Urothelium cell line (cell line): Measurements from ENCODE around the gene SPDYE2B.
A peak's percentile ranks its signal among the peaks of the same experiment; 100 is the strongest.
"Not testable (repeated sequence)": the region's sequence is repeated elsewhere in the genome, so short reads cannot be mapped to it uniquely, and the experiment has no call there.

Experiments used
- DNase-seq: peaks from one replicate; pipeline ENCODE4 v3.0.0; 2011; ENCODE audit warnings: low spot score, mixed read lengths
- FAIRE-seq: peaks from 2 replicates; lab custom pipeline; 2011; peaks lifted over from hg19 to GRCh38; lab: Jason Lieb, UNC

The SPDYE2B gene

DNA sequence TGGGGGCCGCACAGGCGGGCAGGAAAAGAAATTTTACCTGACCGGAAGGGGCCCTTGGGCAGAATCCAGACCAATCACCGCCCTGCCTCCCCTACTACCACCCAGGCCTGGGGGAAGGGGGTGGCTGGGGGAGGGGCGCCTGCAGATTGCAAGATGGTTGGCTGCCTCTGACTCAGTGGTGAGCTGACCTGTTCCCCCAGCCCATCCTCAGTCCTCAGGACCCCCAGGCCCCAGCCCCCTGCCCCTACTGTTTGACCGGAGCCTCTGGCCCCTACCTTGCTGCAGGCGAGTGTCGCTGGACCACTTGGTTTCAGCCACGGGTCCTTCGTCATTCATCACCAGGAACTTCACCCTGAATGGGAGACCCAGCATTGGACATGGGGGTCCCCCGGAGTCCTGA, 11.3 kb upstream of the SPDYE2B start:
- DNase-seq, FAIRE-seq: not testable (repeated sequence)

DNA sequence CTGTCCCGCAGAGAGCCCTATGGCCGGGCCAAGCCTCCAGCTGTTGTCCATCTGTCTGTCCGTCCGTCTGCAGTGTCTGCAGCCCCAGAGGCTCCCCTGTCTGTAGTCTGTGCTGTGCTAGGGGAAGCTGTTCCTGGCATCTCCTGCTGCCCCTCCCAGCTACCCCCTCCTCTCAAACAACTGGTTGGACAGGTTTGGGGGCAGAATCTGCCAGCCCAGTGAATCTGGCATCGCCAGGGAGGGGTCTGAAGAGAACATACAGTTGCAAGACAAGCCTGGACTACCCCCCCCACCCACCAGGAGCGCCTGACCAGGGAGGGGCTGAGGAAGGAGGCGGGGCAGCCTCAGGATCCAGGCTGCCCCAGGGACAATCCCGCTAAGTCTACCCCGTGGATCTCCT, 7.4 kb upstream of the SPDYE2B start, which contains the start of gene UPK3BL1:
Gene UPK3BL1, minus strand, starts transcription at position 101 of the 400 bp plus-strand sequence. Its CDS starts 50 bp downstream, at position 51.
- not testable (repeated sequence) for DNase-seq, FAIRE-seq

DNA sequence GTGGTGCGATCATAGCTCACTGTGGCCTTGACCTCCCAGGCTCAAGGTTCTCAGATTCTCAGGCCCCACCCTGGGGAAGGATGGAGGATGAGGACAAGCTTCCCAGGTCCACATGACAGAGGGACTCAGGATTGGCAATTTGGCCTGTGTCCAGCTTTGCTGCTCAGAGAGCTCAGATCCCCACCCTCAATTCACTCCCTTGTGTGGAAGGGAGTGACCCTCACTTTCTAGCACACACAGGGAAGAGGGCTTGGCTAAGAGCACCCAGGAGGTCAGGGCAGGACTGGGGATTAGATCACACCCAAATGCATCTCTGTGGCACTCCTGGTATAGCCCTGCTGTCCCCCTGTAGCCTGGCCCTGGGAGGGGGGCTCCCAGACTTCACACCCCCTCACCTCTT, 6.7 kb upstream of the SPDYE2B start:
- not testable (repeated sequence) for DNase-seq, FAIRE-seq

DNA sequence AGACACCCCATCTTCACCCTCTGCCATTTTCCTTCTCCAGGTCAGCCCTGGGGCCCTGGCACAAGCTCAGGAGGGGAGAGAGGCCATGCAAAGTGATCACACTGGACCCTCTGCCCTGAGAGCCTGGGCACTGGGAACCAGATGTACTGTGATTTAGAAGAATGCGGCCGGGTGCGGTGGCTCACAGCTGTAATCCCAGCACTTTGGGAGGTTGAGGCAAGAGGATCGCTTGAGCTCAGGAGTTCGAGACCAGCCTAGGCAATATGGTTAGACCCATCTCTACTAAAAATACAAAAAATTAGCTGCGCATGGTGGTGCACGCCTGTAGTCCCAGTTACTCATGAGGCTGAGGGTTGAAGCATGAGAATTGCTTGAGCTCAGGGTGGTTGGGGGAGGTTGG, 2.3 kb upstream of the SPDYE2B start:
- not testable (repeated sequence) for FAIRE-seq

DNA sequence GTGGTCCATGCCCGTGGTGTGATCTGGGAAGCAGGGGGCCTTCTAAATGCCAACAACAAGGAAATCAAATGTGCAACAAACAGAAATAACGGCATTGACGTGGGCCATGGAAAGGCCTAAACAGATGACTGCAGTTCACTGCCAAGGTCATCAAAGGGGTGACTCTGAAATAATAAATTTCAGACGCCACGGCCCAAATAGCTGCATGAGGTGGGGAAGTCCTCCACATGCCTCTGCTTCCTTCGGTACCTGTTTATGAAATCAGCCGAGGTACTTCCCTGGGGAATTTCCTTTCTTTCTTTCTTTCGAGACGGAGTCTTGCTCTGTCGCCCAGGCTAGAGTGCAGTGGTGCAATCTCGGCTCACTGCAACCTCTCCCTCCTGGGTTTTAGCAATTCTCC, 14.6 kb downstream of the SPDYE2B start:
- DNase-seq, FAIRE-seq: not testable (repeated sequence)

More for the DNA sequence above, 2.3 kb upstream of the SPDYE2B start:
- DNase-seq = not testable (repeated sequence)

DNA sequence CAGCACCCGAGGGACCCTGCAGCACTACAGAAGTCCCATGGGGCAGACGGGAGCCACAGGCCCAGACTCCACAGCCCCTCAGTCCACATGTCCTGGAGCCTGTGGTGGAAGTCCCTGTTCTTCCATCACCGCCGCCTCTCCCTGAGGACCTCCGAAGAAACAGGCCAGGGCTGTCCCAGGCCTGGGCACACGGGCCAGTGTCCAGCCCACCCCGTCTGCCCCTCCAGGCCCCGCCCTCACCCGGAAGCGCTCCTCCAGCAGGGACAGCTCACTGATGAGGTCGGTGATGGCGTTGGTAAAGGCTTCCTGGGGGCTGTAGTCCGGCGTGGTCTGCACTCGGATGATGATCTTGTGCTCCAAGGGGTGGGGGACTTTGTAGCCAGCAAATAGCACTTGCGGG, 16.7 kb downstream of the SPDYE2B start:
- DNase-seq, FAIRE-seq: not testable (repeated sequence)

DNA sequence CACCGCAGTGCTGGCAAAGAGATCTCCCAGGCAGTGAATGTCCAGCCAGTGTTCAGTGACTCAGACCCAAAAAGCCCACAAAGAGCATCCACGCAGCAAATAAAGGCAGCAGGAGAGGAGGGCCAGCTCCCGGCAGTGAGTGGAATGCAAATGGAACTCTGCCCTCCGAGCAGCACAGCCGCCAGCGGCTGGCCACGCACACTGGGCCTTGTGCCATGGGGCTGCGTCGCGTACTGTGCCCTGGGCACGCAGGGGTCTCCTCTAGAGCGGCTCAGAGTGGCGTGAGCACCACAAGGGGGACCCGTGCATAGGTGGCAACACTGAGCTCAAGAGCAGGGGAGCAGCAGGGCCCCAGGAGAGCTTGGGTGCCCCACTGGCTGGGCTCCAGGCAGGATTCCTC, 17.4 kb downstream of the SPDYE2B start:
- FAIRE-seq = not testable (repeated sequence)

DNA sequence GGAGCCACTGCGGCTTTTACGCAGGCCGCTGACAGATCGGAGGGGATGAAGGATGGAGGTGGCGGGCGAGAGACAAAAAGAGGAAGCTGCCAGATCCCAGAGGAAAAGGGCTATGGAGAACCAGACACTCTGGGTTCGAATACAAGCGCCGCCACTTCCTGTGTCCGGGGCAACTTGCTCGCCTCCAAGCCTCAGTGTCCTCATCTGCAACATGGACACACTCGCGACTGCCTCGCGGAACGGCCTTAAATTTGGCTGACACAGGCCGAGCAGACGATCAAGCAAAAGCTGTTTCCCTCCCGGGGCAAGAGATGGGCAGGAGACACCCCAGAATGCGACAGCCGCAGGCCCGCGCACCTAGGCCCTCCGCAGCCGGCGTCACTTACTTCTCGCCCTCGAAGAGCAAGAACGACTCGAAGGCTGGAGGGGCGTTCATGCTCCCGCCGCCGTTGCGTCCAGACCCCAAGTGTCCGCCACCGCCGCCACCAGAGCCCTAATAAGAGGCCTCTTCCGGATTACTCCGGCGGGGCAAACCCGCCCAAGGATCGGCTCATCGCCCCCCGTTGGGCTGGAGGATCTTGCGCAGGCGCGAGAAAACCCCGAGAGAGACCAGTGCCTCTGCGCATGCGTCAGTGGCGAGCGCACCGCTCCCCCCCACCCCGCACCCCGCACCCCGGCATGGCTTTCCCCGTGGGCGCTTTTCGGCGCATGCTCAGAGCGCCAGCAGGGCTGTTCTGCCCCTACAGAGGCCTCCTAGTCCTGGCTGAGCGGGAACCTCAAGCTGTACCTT, 21.2 kb downstream of the SPDYE2B start, which contains the start of gene POLR2J2:
Gene POLR2J2, minus strand, starts transcription at position 498 of the 790 bp plus-strand sequence. Its CDS starts 62 bp downstream, at position 436.
- peak; percentile 97 for DNase-seq
- not testable (repeated sequence) for FAIRE-seq

More for the DNA sequence above, 17.4 kb downstream of the SPDYE2B start:
- not testable (repeated sequence) for DNase-seq

DNA sequence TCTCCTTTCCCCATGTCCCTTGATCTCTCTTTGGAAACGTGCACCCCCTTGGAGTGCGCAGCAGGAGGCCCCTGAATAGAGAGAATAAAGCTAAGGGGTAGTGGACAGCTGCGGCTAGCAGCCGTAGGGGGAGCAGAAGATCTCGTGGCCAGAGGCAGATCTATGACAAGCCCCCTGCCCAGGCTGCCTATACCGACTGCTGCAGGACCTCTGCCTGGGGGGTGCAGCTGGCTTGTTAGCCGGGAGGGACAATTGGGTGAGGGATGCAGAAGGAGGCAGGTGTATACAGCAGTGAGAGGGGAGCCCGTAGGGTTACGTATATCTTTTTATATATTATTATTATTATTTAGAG, 21.8 kb downstream of the SPDYE2B start:
- not testable (repeated sequence) for DNase-seq, FAIRE-seq

DNA sequence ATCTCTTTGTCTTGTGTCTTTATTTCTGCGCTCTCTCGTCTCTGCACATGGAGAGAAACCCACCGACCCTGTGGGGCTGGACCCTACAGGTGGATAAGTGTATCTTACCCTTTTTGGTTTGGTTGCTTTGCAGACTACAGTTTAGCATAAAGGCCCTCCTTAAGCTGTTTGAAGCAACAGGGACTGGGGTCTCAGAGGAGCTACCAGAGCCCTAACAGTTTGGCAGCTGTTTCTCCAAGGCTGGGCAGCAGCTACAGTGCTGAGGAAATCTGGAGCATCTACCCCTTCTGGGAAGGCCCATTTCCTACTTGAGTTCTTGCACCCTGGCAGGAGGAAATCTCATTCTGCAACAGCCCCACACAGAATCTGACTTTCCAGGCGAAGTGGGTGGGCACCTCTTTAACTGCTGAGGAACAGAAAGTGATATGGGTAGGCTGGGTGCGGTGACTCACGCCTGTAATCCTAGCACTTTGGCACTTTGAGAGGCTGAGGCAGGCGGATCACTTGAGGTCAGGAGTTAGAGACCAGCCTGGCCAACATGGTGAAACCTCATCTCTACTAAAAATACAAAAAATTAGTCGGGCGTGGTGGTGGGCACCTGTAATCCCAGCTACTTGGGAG, 23.4 kb downstream of the SPDYE2B start:
- DNase-seq, FAIRE-seq: not testable (repeated sequence)

DNA sequence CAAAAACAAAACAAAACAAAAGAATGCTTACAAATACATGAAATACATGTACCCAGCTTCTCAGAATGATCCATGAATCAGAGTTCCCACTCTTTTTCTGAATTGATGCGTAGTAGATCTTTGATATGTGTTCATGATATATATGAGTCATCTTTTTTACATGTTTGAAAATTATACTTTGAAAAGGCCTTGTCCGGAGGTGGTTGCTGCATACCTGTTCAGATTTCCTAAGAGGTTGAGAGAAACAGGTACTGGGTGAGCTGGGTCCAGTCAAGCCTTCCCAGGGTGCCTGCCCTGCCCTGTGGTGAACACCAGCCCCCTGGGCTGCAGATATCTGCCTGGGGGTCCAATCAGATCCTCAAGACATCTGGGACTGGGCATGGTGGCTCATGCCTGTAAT, 25.4 kb downstream of the SPDYE2B start:
- DNase-seq, FAIRE-seq: not testable (repeated sequence)

DNA sequence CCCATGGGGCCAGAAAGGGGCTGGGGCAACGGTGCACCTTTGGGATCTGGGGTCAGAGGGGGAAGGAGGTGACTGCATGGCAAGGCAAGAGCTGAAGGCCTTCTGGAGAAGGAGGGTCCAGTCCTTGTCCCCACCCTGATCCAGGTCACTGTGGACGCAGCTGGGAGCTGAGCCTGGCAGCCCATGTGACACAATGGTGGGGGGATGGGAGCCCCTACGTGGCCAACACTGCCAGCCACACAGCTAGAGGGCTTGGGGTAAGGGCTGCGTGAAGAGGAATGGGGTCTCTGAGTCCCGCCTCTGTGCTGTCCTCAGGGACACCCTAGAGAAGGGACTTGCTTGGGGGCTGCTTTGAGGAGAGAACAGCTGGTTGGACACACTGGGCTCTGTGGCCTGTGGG, 30.7 kb downstream of the SPDYE2B start:
- not testable (repeated sequence) for FAIRE-seq, DNase-seq

DNA sequence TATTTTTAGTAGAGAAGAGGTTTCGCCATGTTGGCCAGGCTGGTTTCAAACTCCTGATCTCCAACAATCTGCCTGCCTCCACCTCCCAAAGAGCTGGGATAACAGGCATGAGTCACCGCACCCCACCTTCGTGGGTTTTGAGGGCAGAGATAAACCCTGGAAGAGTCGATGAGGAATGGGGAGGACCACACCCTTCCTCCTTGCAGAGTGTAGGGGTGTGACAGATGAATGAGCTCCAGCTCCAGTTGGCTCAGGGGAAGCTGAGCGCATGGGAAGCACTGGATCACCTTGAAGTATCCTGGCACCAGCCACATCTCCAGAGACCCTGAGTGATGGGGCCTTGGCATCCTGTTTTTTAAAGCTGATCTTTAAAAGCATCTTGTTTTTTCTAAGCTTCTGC, 32.4 kb downstream of the SPDYE2B start:
- not testable (repeated sequence) for FAIRE-seq, DNase-seq

DNA sequence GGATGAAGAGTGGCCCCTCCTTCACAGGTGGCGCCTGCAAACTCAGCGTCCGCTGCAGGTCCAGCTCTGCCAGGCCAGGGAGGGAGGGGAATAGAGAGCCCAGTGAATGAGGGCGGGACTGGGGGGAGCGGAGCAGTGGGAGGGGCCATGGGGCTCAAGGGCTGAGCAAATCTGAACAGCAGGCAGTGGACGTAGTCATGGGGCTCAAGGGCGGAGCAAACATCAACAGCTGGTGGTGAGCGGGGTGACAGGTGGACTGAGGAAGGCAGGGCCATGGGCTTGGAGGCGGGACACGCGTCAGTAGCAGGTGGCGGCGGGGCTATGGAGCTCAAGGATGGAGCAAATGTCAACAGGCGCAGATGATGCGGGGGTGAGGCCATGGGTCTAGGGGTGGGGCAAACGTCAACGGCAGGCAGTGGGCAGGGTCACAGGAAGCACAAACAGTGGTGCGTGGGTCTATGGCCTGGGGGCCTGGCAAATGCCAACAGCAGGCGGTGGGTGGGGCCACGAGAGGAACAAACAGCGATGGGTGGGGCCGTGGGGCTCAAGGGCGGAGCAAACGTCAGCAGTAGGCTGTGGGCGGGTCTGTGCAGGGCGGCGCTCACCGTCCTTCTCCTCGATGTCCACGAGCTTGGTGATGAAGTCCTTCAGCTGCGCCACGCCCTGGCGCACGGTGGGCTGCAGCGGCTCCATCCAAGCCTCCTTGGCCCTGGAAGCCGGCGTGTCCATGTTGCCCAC, 38.3 kb downstream of the SPDYE2B start:
- not testable (repeated sequence) for FAIRE-seq, DNase-seq

DNA sequence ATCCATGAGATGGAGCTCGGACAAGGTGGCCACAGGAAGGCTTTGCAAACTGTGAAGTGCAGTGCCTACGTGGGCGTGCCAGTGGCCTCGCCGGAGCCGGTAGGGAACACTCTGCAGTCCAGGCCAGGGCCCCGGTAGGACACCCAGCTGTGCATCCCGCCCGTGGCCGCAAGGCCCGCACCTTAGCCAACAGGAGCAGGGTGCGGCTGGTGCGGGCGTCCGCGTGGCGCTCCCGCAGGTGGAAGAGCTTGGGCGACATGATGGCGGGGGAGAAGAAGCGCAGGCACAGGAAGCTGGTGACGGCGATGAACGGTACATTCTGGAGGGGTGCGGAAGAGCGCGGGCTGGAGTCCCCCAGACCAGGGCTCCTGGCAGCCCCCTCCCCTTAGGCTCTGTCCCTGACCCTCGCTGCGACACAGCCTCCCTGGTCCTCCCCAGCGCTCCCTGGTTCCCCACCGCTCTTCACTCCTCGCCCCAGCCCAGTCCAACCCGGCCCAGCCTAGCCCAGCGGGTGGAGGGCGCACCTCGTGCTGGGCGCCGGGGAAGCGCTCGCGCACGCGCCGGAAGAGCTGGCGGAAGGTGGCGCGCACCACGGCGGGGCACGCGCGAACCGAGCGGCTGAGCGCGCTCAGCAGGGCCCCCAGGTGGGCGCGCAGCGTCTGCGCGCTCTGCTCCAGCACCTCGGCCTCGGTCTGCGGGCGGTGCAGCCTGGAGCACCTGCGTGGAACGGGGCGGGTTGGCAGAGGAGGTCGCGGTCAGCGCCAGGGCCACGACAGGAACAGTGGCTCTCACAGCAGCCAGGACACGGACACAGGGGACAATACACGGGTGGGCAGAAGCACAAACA, 39.5 kb downstream of the SPDYE2B start:
- not testable (repeated sequence) for FAIRE-seq

DNA sequence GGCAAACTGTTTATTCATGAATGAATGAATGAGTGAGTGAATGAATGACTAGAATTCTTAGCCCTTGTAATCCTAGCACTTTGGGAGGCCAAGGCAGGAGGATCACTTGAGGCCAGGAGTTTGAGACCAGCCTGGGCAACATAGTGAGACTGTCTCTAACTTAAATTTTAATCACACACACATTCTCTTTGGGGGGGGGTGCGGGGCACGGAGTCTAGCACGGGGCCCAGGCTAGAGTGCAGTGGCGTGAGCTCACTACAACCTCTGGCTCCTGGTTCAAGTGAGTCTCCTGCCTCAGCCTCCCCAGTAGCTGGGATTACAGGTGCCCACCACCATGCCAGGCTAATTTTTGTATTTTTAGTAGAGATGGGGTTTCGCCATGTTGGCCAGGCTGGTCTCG, 40.5 kb downstream of the SPDYE2B start:
- FAIRE-seq, DNase-seq: not testable (repeated sequence)

More for the DNA sequence above, 39.5 kb downstream of the SPDYE2B start:
- DNase-seq = not testable (repeated sequence)

DNA sequence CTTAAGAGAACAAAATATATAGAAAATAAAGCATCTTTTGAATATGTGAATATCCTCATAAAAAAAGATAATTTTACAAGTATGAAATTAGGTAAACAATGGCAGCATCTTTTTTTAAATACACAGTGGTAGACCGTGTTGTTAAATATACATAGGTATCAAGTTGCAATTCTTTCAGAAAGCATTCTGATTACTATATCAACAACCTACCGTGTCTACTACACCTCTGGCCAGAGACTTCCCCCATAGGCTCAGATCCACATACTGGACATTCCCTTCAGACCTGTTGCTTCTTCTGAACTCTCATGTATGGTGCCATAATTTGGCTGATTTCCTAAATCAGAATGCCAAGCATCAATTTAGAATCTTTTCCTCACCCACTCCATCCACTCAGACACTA, 43.9 kb downstream of the SPDYE2B start:
- FAIRE-seq, DNase-seq: not testable (repeated sequence)

DNA sequence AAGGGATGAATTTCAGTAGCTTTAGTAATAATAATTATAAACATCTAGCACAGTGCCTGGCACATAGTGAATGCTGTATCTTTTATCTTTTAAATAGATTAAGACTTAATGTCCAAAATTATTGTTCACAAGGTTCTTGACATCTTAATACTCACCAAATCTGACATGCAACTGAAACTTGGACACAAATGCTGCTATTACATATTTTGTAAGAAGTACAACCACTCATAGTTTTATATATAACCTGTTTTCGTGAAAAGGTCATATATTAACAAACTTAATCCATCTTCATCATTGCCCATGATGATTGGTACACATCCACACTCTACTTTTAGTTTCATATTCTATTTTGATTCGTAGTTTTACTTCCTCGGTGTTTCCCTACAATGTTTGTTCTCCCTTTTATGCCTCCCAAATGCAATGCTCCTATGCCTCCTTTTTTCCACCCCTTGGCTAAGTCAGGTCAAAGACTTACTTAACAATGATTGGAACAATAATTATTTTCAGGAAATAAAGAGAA, 45.0 kb downstream of the SPDYE2B start:
- not testable (repeated sequence) for DNase-seq
- peak; percentile 61 for FAIRE-seq

DNA sequence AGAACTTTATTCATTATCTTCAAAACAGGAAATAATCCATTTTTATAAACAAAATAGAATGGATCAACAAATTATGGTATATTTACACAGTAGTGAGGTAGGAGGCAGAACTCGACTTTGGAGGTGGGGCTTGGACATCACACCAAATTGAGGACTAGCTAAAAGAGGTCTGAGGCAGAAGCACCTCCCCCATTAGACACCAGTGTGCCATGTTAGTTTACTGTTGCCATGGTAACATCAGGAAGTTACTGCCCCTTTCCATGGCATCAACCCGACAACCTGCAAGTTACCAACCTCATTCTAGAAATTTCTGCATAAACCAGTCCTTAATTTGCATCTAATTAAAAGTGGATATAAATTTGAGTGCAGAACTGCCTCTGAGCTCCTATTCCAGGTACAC, 45.9 kb downstream of the SPDYE2B start:
- not testable (repeated sequence) for DNase-seq, FAIRE-seq
